IMR-90 (cell line): Measurements from ENCODE around the gene UBALD1. TPM values are rescaled to one million over a fixed set of nuclear protein-coding genes. Genes with fewer than 3 reads are reported as not detected.

Experiments used
- ATAC-seq: fragments of 200-7000 bp; cut with Tn5 transposase; 2 replicates; pipeline ENCODE4 v1.9.1; 2020; ENCODE audit warnings: low read depth, mild to moderate bottlenecking, moderate library complexity
- BruUV-seq: library from RNA; stranded (reverse); fragments of 400-500 nt; replicated peaks from 2 replicates; lab custom pipeline; 2021; lab: Mats Ljungman, UMichigan
- CTCF ChIA-PET: fragments of 300-600 bp; formaldehyde crosslinking; extraction: SDS; loops from one replicate; lab custom pipeline; 2021; ENCODE audit warnings: antibody characterized with exemption; lab: Yijun Ruan, JAX
- POLR2A ChIA-PET: fragments of 300-600 bp; sonication (Branson Sonifier 250); formaldehyde crosslinking; loops from one replicate; lab custom pipeline; 2022; ENCODE audit warnings: antibody characterized with exemption; ENCODE audit not compliant: unreplicated experiment; lab: Charles Lee
- DNase-seq: peaks from one replicate; pipeline ENCODE4 v3.0.0; 2013
- H2AFZ ChIP-seq: replicated peaks from 2 replicates; pipeline ENCODE3; 2013; ENCODE audit warnings: low read length, mild to moderate bottlenecking; ENCODE audit not compliant: poor library complexity
- H2AK5ac ChIP-seq: 2 replicates; pipeline ENCODE4 v1.6.1; 2013; ENCODE audit warnings: low read depth, low read length, inconsistent platforms
- H2AK9ac ChIP-seq: replicated peaks from 2 replicates; pipeline ENCODE3; 2013; ENCODE audit warnings: mild to moderate bottlenecking, low read depth, low read length, moderate library complexity; ENCODE audit not compliant: poor library complexity
- H2BK120ac ChIP-seq: 2 replicates; pipeline ENCODE4 v1.6.1; 2013; ENCODE audit warnings: low read depth, low read length, inconsistent platforms
- H2BK15ac ChIP-seq: 3 replicates; pipeline ENCODE4 v1.6.1; 2013; ENCODE audit warnings: low read depth, low read length, inconsistent platforms
- H2BK20ac ChIP-seq: 2 replicates; pipeline ENCODE4 v1.6.1; 2013; ENCODE audit warnings: low read depth, mild to moderate bottlenecking, inconsistent platforms, low read length, moderate library complexity
- H2BK5ac ChIP-seq: 2 replicates; pipeline ENCODE4 v1.6.1; 2013; ENCODE audit warnings: mild to moderate bottlenecking, low read depth, low read length, inconsistent platforms; ENCODE audit not compliant: poor library complexity, severe bottlenecking
- H3K14ac ChIP-seq: replicated peaks from 2 replicates; pipeline ENCODE4 v1.6.1; 2013; ENCODE audit warnings: low read depth, low read length, inconsistent platforms
- H3K18ac ChIP-seq: 2 replicates; pipeline ENCODE4 v1.6.1; 2013; ENCODE audit warnings: low read depth, low read length, control low read depth
- H3K23ac ChIP-seq: 2 replicates; pipeline ENCODE4 v1.6.1; 2013; ENCODE audit warnings: low read depth, low read length, inconsistent platforms
- H3K27ac ChIP-seq: 2 replicates; pipeline ENCODE4 v1.5.1; 2013; ENCODE audit warnings: mild to moderate bottlenecking, control low read depth, low read length; ENCODE audit not compliant: insufficient read depth
- H3K27me3 ChIP-seq: 2 replicates; pipeline ENCODE4 v1.6.1; 2013; ENCODE audit warnings: low read length; ENCODE audit not compliant: control insufficient read depth, insufficient read depth
- H3K36me3 ChIP-seq: 2 replicates; pipeline ENCODE4 v1.6.1; 2013; ENCODE audit warnings: low read length, mixed read lengths; ENCODE audit not compliant: control insufficient read depth, insufficient read depth
- H3K4ac ChIP-seq: 2 replicates; pipeline ENCODE4 v1.6.1; 2013; ENCODE audit warnings: low read depth, low read length, inconsistent platforms
- H3K4me1 ChIP-seq: 2 replicates; pipeline ENCODE4 v1.6.1; 2013; ENCODE audit warnings: low read length, mixed read lengths; ENCODE audit not compliant: control insufficient read depth, insufficient read depth
- H3K4me2 ChIP-seq: 2 replicates; pipeline ENCODE4 v1.6.1; 2013; ENCODE audit warnings: low read depth, mild to moderate bottlenecking, control low read depth, low read length, moderate library complexity
- H3K4me3 ChIP-seq: 2 replicates; pipeline ENCODE4 v1.5.1; 2013; ENCODE audit warnings: low read depth, mild to moderate bottlenecking, control low read depth, low read length, moderate library complexity; ENCODE audit not compliant: insufficient read depth
- H3K56ac ChIP-seq: 2 replicates; pipeline ENCODE4 v1.6.1; 2013; ENCODE audit warnings: low read length, inconsistent platforms; ENCODE audit not compliant: insufficient read depth; ENCODE audit errors: extremely low read depth
- H3K79me1 ChIP-seq, 2 experiments: 2 replicates each; pipeline ENCODE4 v1.6.1; 2013; ENCODE audit warnings: low read length in 2 of 2, inconsistent platforms in 1 of 2, low read depth in 1 of 2
- H3K9ac ChIP-seq: 2 replicates; pipeline ENCODE4 v1.6.1; 2013; ENCODE audit warnings: low read depth, low read length, control low read depth
- H3K9me1 ChIP-seq: 2 replicates; pipeline ENCODE4 v1.6.1; 2013; ENCODE audit warnings: low read length, inconsistent platforms; ENCODE audit not compliant: insufficient read depth
- H3K9me3 ChIP-seq: 2 replicates; pipeline ENCODE4 v1.6.1; 2013; ENCODE audit warnings: low read length; ENCODE audit not compliant: control insufficient read depth, insufficient read depth
- H4K20me1 ChIP-seq: 2 replicates; pipeline ENCODE4 v1.6.1; 2013; ENCODE audit warnings: low read length, inconsistent platforms; ENCODE audit not compliant: insufficient read depth
- H4K5ac ChIP-seq: 2 replicates; pipeline ENCODE4 v1.6.1; 2013; ENCODE audit warnings: mild to moderate bottlenecking, low read depth, low read length, control low read depth
- H4K8ac ChIP-seq, 2 experiments: 2 replicates each; pipeline ENCODE4 v1.6.1; 2013; ENCODE audit warnings: low read depth in 2 of 2, low read length in 2 of 2, control low read depth in 1 of 2, inconsistent platforms in 1 of 2
- H4K91ac ChIP-seq: 2 replicates; pipeline ENCODE4 v1.6.1; 2013; ENCODE audit warnings: low read depth, low read length, inconsistent platforms; ENCODE audit not compliant: insufficient read depth
- BHLHE40 ChIP-seq: fragments of 150-350 bp; IDR thresholded peaks from 2 replicates; pipeline ENCODE4 v1.6.1; 2016; ENCODE audit warnings: mild to moderate bottlenecking, low read depth, low read length
- CHD1 ChIP-seq: IDR thresholded peaks from 2 replicates; pipeline ENCODE4 v1.6.1; 2012; ENCODE audit warnings: low read depth, low read length, improper control_type of control experiment
- CTCF ChIP-seq: conservative IDR thresholded peaks from 2 replicates; pipeline ENCODE4 v1.5.1; 2012; ENCODE audit warnings: mild to moderate bottlenecking, low read depth, low read length, improper control_type of control experiment
- ELK1 ChIP-seq: fragments of 150-350 bp; IDR thresholded peaks from 2 replicates; pipeline ENCODE4 v1.6.1; 2016; ENCODE audit warnings: low read depth, mild to moderate bottlenecking, low read length, moderate library complexity, borderline replicate concordance
- FOS ChIP-seq: fragments of 150-350 bp; IDR thresholded peaks from 2 replicates; pipeline ENCODE4 v1.6.1; 2016; ENCODE audit warnings: low read depth, low read length
- MAFK ChIP-seq: IDR thresholded peaks from 2 replicates; pipeline ENCODE4 v1.6.1; 2012; ENCODE audit warnings: low read depth, low read length, improper control_type of control experiment
- MAZ ChIP-seq: IDR thresholded peaks from 2 replicates; pipeline ENCODE4 v1.6.1; 2012; ENCODE audit warnings: low read depth, mild to moderate bottlenecking, low read length, improper control_type of control experiment, moderate library complexity, borderline replicate concordance
- MXI1 ChIP-seq: IDR thresholded peaks from 2 replicates; pipeline ENCODE4 v1.6.1; 2012; ENCODE audit warnings: low read depth, mild to moderate bottlenecking, low read length, moderate library complexity, borderline replicate concordance
- NFE2L2 ChIP-seq: fragments of 150-350 bp; IDR thresholded peaks from 2 replicates; pipeline ENCODE4 v1.6.1; 2016; ENCODE audit warnings: low read depth, mild to moderate bottlenecking, low read length
- POLR2A ChIP-seq: IDR thresholded peaks from 2 replicates; pipeline ENCODE4 v1.6.1; 2012; ENCODE audit warnings: mild to moderate bottlenecking, low read depth, low read length
- RAD21 ChIP-seq: IDR thresholded peaks from 2 replicates; pipeline ENCODE4 v1.6.1; 2012; ENCODE audit warnings: low read length, improper control_type of control experiment
- RCOR1 ChIP-seq: IDR thresholded peaks from 2 replicates; pipeline ENCODE4 v1.6.1; 2012; ENCODE audit warnings: mild to moderate bottlenecking, low read length, improper control_type of control experiment; ENCODE audit not compliant: insufficient replicate concordance
- RFX5 ChIP-seq: IDR thresholded peaks from 2 replicates; pipeline ENCODE4 v1.8.0; 2012; ENCODE audit warnings: low read depth, mild to moderate bottlenecking, low read length, moderate library complexity
- SMC3 ChIP-seq: fragments of 150-350 bp; IDR thresholded peaks from 2 replicates; pipeline ENCODE4 v1.6.1; 2016; ENCODE audit warnings: low read depth, mild to moderate bottlenecking, antibody characterized with exemption, low read length, moderate library complexity
- WGBS, 2 experiments: methylation state at CpG; one replicate each; pipeline versions ENCODE4 v1.1.5 to v1.1.7; 2013; ENCODE audit warnings: missing lambda C conversion rate in 2 of 2; ENCODE audit not compliant: insufficient read length in 1 of 2; ENCODE audit errors: extremely low coverage in 2 of 2; 5-methylcytosine and 5-hydroxymethylcytosine counted together
- dilution Hi-C: fragments of 300-500 bp; cut with HindIII; formaldehyde crosslinking; loops from one replicate; pipeline ENCODE4 v1.14.3; 2018; ENCODE audit warnings: low sequenced_read_pairs; ENCODE audit not compliant: unreplicated experiment
- in situ Hi-C: fragments of 300-500 bp; cut with MboI; formaldehyde crosslinking; loops from 3 replicates; pipeline ENCODE4 v1.14.3; 2019; ENCODE audit warnings: low sequenced_read_pairs, inconsistent platforms, mixed read lengths
- intact Hi-C: fragments of 100-400 bp; cut with micrococcal nuclease; formaldehyde crosslinking; loops from 2 replicates; pipeline ENCODE4 v1.10.0; 2022
- polyA plus RNA-seq, 3 experiments: library from polyadenylated mRNA; depleted of rRNA; stranded (reverse); fragments of >200 nt; gene quantifications; 2 replicates each; pipeline ENCODE4 v1.2.3, GENCODE V29; 2012; ENCODE audit warnings: low replicate concordance in 1 of 3
- total RNA-seq: library from RNA; depleted of rRNA; stranded (reverse); fragments of >200 nt; gene quantifications from 2 replicates; pipeline ENCODE4 v1.2.3, GENCODE V29; 2012
- TF ChIP-seq, protein P1 (sequence below): fragments of 150-350 bp; IDR thresholded peaks from 2 replicates; pipeline ENCODE4 v1.6.1; 2017; ENCODE audit warnings: mild to moderate bottlenecking, antibody characterized with exemption, low read length, low read depth

Gene UBALD1
- total and polyA plus RNA-seq, 2 of the 4 experiments (the other 2 are of a cell fraction) = 1.3 to 14.5 TPM

DNA sequence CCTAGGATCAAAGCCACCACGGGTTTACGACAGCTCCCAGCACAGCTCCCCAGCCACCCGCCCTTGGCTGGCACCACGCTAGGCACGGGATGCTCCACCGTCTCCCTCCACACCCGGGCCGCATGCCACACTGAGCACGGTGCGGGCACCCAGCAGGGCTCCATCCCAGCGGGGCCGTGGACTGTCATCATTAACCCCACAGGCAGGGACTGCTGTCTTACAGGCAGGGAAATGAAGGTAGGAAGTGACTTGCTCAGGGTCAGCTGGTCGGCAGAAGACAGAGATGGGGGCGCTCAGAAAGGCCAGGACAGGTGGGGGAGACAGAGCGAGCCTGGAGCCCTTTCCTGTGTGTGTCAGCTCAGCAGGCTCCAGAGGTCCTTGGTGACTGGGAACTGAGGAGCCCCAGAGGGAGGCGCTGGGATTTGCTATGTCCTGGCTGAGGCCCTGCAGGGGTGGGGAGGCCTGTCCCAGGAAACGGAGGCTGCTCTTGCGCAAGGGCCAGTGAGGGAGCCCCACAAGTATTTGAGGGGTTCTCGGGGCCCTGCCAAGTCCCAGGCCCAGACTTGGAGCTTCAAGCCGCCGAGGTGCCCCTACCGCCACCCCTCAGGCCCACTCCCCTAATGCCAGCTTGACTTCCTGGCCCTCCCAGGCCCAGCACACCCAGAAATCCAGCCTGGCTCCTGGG lies 3.2 kb downstream of the UBALD1 start:
- Histone ChIP-seq H3K36me3 (peaks cover 24% of the 10 kb centered on the region; the same call in 1 of the 2 replicates), H3K9me3 (no peaks in the 10 kb centered on the region), H3K14ac (no peak overlapping the region), H2AK5ac (no peak overlapping the region), H4K91ac (no peak overlapping the region), H3K56ac (no peak overlapping the region), H3K4me1 (peaks cover 25% of the 10 kb centered on the region), H3K18ac (no peak overlapping the region), H4K8ac (no peak overlapping the region), H3K23ac (no peak overlapping the region), H3K4me3 (no peak overlapping the region), H3K9ac (no peak overlapping the region), H2BK20ac (no peak overlapping the region), H3K4me2 (no peak overlapping the region; the same call in 1 of the 2 replicates), H3K4ac (no peak overlapping the region), H2BK15ac (no peak overlapping the region), H3K9me1 (peaks cover 8% of the 10 kb centered on the region; the same call in 1 of the 2 replicates), H2BK120ac (no peak overlapping the region), H2AFZ (no peak overlapping the region), H3K27me3 (no peaks in the 10 kb centered on the region), H3K27ac (0 out of 2 replicates have a peak overlapping the region, but pooled peaks have one; percentile 1), H4K20me1 (peaks cover 57% of the 10 kb centered on the region), H3K79me1 (peaks cover 19 to 68% of the 10 kb centered on the region in 2 experiments), H2BK5ac (no peak overlapping the region), H2AK9ac (peak overlapping the region; percentile 89), H4K5ac (no peak overlapping the region)
- CTCF ChIA-PET = no interaction called here
- dilution Hi-C loops = no loop called here
- POLR2A ChIA-PET = no interaction called here
- no peak for ATAC-seq
- intact Hi-C loops = loop anchor here (2.0 kb wide), 1 partner anchor 345 kb away; no protein-coding TSS in a partner anchor
- WGBS, 2 experiments = 90% methylated on average over 5 of the region's 22 CpGs; no CpG with 5 or more reads in 1 of the 2 experiments
- no TSS peak for BruUV-seq
- in situ Hi-C loops = no loop called here
- peak; percentile 41 for DNase-seq
- TF ChIP-seq MXI1 (no peak), CTCF (no peak), SMC3 (no peak), ELK1 (no peak), MAFK (no peak), RAD21 (no peak), FOS (no peak), CHD1 (no peak), POLR2A (no peak), BHLHE40 (no peak), RCOR1 (no peak), RFX5 (no peak), NFE2L2 (no peak), MAZ (peak; percentile 28; the same call in 1 of the 2 replicates)
- TF ChIP-seq, protein P1, sequence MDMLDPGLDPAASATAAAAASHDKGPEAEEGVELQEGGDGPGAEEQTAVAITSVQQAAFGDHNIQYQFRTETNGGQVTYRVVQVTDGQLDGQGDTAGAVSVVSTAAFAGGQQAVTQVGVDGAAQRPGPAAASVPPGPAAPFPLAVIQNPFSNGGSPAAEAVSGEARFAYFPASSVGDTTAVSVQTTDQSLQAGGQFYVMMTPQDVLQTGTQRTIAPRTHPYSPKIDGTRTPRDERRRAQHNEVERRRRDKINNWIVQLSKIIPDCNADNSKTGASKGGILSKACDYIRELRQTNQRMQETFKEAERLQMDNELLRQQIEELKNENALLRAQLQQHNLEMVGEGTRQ = no peak
